Osteocyte (in vitro differentiated cells): ENCODE results near the gene PPP2R5E. TPM values are rescaled to one million over a fixed set of nuclear protein-coding genes. Genes with fewer than 3 reads are reported as not detected.

Experiments used
- DNase-seq: peaks from one replicate; pipeline ENCODE4 v3.0.0; 2021; ENCODE audit warnings: mixed read lengths; ENCODE audit not compliant: unreplicated experiment; ENCODE audit errors: extremely low spot score
- H3K27ac Mint-ChIP-seq: one replicate; pipeline ENCODE4 v1.8.0; 2021; ENCODE audit warnings: mild to moderate bottlenecking, mixed read lengths; ENCODE audit not compliant: unreplicated experiment
- H3K27me3 Mint-ChIP-seq: one replicate; pipeline ENCODE4 v1.8.0; 2021; ENCODE audit warnings: mixed read lengths; ENCODE audit not compliant: unreplicated experiment
- H3K36me3 Mint-ChIP-seq: one replicate; pipeline ENCODE4 v1.8.0; 2021; ENCODE audit warnings: mixed read lengths; ENCODE audit not compliant: unreplicated experiment
- H3K4me1 Mint-ChIP-seq: one replicate; pipeline ENCODE4 v1.8.0; 2021; ENCODE audit warnings: mixed read lengths; ENCODE audit not compliant: unreplicated experiment
- H3K4me3 Mint-ChIP-seq: one replicate; pipeline ENCODE4 v1.8.0; 2021; ENCODE audit warnings: mild to moderate bottlenecking, moderate library complexity, mixed read lengths; ENCODE audit not compliant: unreplicated experiment
- H3K9me3 Mint-ChIP-seq: one replicate; pipeline ENCODE4 v1.8.0; 2021; ENCODE audit warnings: mixed read lengths; ENCODE audit not compliant: unreplicated experiment
- total RNA-seq: library from RNA; stranded (reverse); gene quantifications from 2 replicates; pipeline ENCODE4 v1.2.1, GENCODE V29; 2021
- TF ChIP-seq, protein P1 (sequence below): fragments of 200-600 bp; sonication (generic); IDR thresholded peaks from 2 replicates; pipeline ENCODE4 v1.5.0; 2021; ENCODE audit warnings: antibody characterized with exemption, mild to moderate bottlenecking, moderate library complexity

Gene PPP2R5E
- total RNA-seq, 1 donor from 2014 or later = 43.3 TPM

DNA sequence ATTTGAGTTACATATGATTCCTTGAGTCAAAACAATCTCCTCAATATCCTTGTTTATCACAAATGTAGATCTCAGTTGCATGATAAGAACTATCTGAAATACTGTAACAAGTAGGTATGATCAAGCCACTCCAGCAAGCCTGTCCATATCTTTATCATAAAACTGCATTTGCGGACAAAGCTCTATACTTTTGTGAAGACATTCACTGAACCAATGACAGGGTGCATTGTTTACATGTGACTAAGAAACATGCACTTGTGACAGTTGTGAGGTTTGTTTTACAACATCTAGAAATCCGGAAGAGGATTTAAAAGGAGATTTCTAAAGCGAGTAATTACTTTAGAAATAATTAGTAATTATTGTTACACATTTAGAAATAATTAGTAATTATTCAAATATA lies 111.7 kb downstream of the PPP2R5E start:
- Mint-ChIP-seq H3K4me1 (peaks cover 29% of the 10 kb centered on the region), H3K9me3 (no peaks in the 10 kb centered on the region), H3K27ac (no peak overlapping the region), H3K27me3 (no peaks in the 10 kb centered on the region), H3K4me3 (no peak overlapping the region), H3K36me3 (no peaks in the 10 kb centered on the region)
- TF ChIP-seq, protein P1, sequence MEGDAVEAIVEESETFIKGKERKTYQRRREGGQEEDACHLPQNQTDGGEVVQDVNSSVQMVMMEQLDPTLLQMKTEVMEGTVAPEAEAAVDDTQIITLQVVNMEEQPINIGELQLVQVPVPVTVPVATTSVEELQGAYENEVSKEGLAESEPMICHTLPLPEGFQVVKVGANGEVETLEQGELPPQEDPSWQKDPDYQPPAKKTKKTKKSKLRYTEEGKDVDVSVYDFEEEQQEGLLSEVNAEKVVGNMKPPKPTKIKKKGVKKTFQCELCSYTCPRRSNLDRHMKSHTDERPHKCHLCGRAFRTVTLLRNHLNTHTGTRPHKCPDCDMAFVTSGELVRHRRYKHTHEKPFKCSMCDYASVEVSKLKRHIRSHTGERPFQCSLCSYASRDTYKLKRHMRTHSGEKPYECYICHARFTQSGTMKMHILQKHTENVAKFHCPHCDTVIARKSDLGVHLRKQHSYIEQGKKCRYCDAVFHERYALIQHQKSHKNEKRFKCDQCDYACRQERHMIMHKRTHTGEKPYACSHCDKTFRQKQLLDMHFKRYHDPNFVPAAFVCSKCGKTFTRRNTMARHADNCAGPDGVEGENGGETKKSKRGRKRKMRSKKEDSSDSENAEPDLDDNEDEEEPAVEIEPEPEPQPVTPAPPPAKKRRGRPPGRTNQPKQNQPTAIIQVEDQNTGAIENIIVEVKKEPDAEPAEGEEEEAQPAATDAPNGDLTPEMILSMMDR = no peak
- DNase-seq = no peak

DNA sequence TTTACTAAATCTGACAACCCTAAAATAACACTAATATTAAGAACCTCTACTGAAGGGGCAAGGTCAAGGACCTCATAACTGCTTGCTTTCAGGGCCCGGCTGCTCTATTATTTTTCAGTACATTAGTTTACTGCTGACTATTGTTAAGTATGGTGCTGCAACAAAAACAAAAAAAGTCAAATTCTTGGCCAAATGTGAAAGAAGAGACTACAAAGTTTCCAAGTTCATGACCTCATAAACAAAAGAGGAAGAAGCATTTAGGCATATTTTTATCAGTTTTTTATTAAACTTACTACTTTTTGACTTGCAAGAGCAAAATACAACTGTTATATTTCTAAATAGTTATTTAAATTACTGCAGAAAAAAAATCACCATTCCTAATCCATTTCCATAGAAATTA lies 114.7 kb downstream of the PPP2R5E start:
- peaks cover 8% of the 10 kb centered on the region for H3K4me1 Mint-ChIP-seq
- no peaks in the 10 kb centered on the region for H3K27me3 Mint-ChIP-seq
- no peaks in the 10 kb centered on the region for H3K36me3 Mint-ChIP-seq
- no peak overlapping the region for H3K4me3 Mint-ChIP-seq
- no peak overlapping the region for H3K27ac Mint-ChIP-seq
- TF ChIP-seq, protein P1 = no peak
- DNase-seq = no peak
- no peaks in the 10 kb centered on the region for H3K9me3 Mint-ChIP-seq

DNA sequence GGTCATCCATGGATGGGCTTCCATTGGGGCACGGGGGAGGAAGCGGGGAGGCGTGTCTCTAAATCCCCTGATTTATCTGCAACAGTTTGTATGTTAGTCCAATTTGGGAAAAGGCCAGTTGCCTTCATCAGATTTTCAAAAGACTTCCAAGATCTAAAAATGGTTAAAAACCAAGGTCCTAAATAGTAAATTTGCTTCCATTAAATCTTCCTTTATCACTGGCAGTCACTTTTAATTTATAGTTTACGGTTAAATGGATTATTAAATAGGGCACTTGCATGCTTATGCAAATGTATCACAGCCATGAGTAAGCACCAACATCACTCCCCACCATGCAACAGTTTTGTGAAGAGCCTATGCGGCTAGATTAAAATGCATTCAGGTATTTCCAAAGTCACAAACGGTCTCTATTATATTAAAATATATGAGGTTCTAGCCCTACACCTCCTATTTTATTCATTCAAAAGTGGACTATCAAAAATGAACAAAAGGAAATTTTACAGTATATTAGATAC lies 116.3 kb downstream of the PPP2R5E start:
- Mint-ChIP-seq H3K36me3 (no peaks in the 10 kb centered on the region), H3K27ac (no peak overlapping the region), H3K27me3 (no peaks in the 10 kb centered on the region), H3K9me3 (no peaks in the 10 kb centered on the region), H3K4me1 (peaks cover 2% of the 10 kb centered on the region), H3K4me3 (no peak overlapping the region)
- DNase-seq = no peak
- TF ChIP-seq, protein P1 = no peak

- no peak overlapping the region for H3K27ac Mint-ChIP-seq
- DNase-seq = no peak
- H3K27me3 Mint-ChIP-seq = no peaks in the 10 kb centered on the region
- TF ChIP-seq, protein P1 = no peak
- H3K4me1 Mint-ChIP-seq = no peaks in the 10 kb centered on the region
- H3K36me3 Mint-ChIP-seq = peaks cover 14% of the 10 kb centered on the region
- no peak overlapping the region for H3K4me3 Mint-ChIP-seq
- no peaks in the 10 kb centered on the region for H3K9me3 Mint-ChIP-seq
Observed at GRCh38 chr14:63423889-63424288, 119.3 kb downstream of the PPP2R5E start.

GRCh38 chr14:63423381-63423780 lies 119.8 kb downstream of the PPP2R5E start:
- no peak for DNase-seq
- TF ChIP-seq, protein P1 = no peak
- Mint-ChIP-seq H3K36me3 (peaks cover 14% of the 10 kb centered on the region), H3K27ac (no peak overlapping the region), H3K4me1 (no peaks in the 10 kb centered on the region), H3K4me3 (no peak overlapping the region), H3K27me3 (no peaks in the 10 kb centered on the region), H3K9me3 (no peaks in the 10 kb centered on the region)
